Dendritic cell treated with granulocyte-macrophage colony-stimulating factor and Interleukin-4, amounts not matched to agents 40 ng/mL and 50 ng/mL, for 4 days (primary cell): Measurements from ENCODE around the gene DTWD2.
"Not testable (repeated sequence)": the region's sequence is repeated elsewhere in the genome, so short reads cannot be mapped to it uniquely, and the experiment has no call there.

Source experiments
- H3K27ac Mint-ChIP-seq: one replicate; pipeline ENCODE4 v1.8.0; 2022; ENCODE audit warnings: mild to moderate bottlenecking, mixed read lengths
- H3K27me3 Mint-ChIP-seq: one replicate; pipeline ENCODE4 v1.8.0; 2022; ENCODE audit warnings: mild to moderate bottlenecking, mixed read lengths
- H3K36me3 Mint-ChIP-seq: one replicate; pipeline ENCODE4 v1.8.0; 2022; ENCODE audit warnings: low read depth, mixed read lengths
- H3K4me1 Mint-ChIP-seq: one replicate; pipeline ENCODE4 v1.8.0; 2022; ENCODE audit warnings: low read depth, mixed read lengths
- H3K4me3 Mint-ChIP-seq: one replicate; pipeline ENCODE4 v1.8.0; 2022; ENCODE audit warnings: mild to moderate bottlenecking, moderate library complexity, mixed read lengths
- H3K9me3 Mint-ChIP-seq: one replicate; pipeline ENCODE4 v1.8.0; 2022; ENCODE audit warnings: mixed read lengths
- intact Hi-C: fragments of 100-400 bp; cut with micrococcal nuclease; formaldehyde crosslinking; loops from one replicate; pipeline ENCODE4 v1.15.0; 2022

The DTWD2 gene

DNA sequence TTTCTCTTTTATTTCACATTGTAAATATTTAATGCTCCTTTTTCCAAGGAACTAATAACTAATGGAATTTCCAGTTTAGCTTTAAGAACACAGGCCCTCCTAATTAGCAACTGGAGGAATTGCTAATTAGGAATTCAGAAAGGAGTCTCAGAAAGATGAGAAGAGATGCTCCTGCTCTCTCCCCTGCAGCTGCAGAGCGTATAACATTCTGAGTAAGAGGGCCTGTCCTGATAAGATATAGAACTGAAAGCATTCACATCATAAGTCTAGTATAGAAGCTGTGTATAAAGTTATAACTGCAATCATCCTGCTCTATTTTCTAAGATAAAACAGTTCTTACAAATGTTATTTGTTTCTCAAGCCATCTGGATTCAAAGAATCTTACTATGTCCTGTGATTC lies 83.2 kb downstream of the DTWD2 start:
- Mint-ChIP-seq H3K4me1 (no peaks in the 10 kb centered on the region), H3K27me3 (no peaks in the 10 kb centered on the region), H3K9me3 (no peaks in the 10 kb centered on the region), H3K27ac (no peak overlapping the region), H3K4me3 (no peak overlapping the region), H3K36me3 (no peaks in the 10 kb centered on the region)
- intact Hi-C loops: no loop called here

DNA sequence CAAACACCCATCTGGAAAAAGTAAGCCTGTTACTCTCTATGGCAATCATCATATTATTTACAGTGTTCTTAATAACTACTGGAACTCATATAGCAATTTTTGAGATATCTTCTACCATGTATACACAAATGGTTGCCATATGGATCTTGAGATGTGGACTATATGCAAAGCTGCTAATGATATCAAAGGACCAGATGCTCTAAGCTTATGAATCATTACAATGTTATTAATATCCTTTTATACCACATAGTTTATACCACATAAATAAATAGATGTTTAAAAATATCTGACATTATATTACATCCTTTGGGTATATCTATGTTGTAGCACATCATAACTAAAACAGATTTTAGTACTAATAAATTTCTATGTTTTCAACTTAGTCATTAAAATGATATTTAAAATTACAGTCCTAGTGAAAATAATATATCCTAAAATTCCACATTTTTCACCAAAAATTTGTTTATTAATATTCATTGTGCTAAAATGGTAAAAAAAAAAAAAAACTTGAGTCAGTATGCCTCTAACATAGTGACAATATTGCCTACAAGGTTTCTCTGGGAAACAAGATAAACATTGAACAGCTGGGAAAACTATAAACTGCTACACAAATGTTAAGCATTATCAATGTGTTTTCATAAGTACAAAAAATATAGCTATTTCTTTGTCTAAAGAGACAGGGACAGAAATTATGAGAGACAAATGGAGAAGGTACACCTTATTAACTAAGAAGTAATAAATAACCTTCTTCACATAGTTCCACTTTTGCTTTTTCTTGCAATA lies 85.5 kb downstream of the DTWD2 start:
- Mint-ChIP-seq H3K27me3 (no peaks in the 10 kb centered on the region), H3K4me3 (no peak overlapping the region), H3K27ac (no peak overlapping the region), H3K9me3 (no peaks in the 10 kb centered on the region), H3K4me1 (no peaks in the 10 kb centered on the region), H3K36me3 (no peaks in the 10 kb centered on the region)
- intact Hi-C loops: no loop called here

DNA sequence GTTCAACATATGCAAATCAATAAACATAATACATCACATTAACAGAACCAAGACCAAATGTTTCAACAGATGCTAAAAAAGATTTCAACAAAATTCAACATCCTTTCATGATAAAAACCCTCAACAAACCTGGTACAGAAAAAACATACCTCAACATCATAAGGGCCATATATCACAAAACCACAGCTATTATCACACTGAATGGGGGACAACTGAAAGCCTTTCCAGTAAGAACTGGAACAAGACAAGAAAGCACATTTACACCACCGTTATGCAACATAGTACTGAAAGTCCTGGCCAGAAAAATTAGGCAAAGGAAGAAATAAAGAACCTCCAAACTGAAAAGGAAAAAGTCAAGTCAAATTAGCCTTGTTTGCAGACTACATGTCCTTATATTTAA lies 93.6 kb downstream of the DTWD2 start:
- intact Hi-C loops: no loop called here

DNA sequence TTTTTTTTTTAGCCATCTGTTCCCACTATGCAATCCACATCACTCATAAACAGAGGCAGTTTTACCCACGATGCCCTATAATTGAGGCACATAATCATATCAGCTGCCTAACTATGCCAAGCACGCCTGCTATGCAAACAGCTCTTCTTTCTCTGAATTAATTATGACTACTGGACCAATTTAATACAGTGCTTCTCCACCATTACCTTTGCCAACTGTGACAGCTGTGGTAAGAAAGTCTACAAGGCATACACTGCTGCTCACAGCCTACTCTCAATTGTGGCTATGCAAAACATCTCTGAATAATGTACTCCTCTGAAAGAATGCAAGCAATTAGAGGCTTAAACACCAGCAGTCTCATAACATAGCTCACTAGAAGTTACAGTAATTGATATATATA lies 97.1 kb downstream of the DTWD2 start:
- H3K27me3 Mint-ChIP-seq: no peaks in the 10 kb centered on the region

More for the DNA sequence above, 93.6 kb downstream of the DTWD2 start:
- Mint-ChIP-seq H3K36me3 (no peaks in the 10 kb centered on the region), H3K9me3 (no peaks in the 10 kb centered on the region), H3K27me3 (no peaks in the 10 kb centered on the region), H3K4me1 (no peaks in the 10 kb centered on the region), H3K4me3 (no peak overlapping the region), H3K27ac (no peak overlapping the region)

GRCh38 chr5:118889165-118889564 lies 99.2 kb downstream of the DTWD2 start:
- intact Hi-C loops: no loop called here
- no peak overlapping the region for H3K27ac Mint-ChIP-seq
- no peaks in the 10 kb centered on the region for H3K27me3 Mint-ChIP-seq
- H3K4me3 Mint-ChIP-seq: no peak overlapping the region
- H3K36me3 Mint-ChIP-seq: no peaks in the 10 kb centered on the region
- no peaks in the 10 kb centered on the region for H3K4me1 Mint-ChIP-seq
- no peaks in the 10 kb centered on the region for H3K9me3 Mint-ChIP-seq

More for the DNA sequence above, 97.1 kb downstream of the DTWD2 start:
- no peaks in the 10 kb centered on the region for H3K4me1 Mint-ChIP-seq
- H3K4me3 Mint-ChIP-seq: no peak overlapping the region
- H3K9me3 Mint-ChIP-seq: no peaks in the 10 kb centered on the region
- no peaks in the 10 kb centered on the region for H3K36me3 Mint-ChIP-seq
- intact Hi-C loops: no loop called here
- no peak overlapping the region for H3K27ac Mint-ChIP-seq

DNA sequence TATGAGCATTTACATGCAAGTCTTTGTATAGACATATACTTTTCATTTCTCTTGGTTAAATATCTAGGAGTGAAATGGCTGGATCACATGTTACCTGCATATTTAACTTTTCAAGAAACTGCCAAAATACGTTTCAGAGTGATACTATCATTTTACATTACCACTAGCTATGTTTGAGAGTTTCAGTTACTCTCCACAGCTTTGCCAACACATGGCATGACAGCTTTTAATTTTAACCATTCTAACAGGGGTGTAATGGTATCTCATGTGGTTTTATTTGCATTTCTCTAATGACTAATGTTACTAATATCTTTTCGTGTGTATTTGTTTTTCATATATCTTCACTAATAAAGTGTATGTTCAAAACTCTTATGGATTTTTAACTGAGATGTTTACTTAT lies 99.8 kb downstream of the DTWD2 start:
- Mint-ChIP-seq H3K9me3 (no peaks in the 10 kb centered on the region), H3K4me1 (peaks cover 2% of the 10 kb centered on the region), H3K27ac (no peak overlapping the region), H3K36me3 (no peaks in the 10 kb centered on the region), H3K27me3 (no peaks in the 10 kb centered on the region), H3K4me3 (no peak overlapping the region)
- intact Hi-C loops: no loop called here

DNA sequence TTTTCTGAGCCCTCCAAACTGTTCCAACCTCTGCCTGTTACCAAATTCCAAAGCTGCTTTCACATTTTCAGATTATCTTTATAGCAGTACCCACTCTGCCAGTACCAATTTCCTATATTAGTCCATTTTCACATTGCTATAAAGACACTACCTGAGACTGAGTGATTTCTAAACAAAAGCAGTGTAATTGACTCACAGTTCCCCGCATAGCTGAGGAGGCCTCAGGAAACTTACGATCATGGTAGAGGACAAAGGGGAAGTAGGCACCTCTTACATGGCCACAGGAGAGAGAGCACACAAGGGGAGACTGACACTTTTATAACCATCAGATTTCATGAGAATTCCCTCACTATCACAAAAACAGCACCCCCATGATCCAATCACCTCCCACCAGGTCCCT lies 105.0 kb downstream of the DTWD2 start:
- H3K27ac Mint-ChIP-seq: no peak overlapping the region
- intact Hi-C loops: no loop called here
- peaks cover 9% of the 10 kb centered on the region for H3K4me1 Mint-ChIP-seq
- no peak overlapping the region for H3K4me3 Mint-ChIP-seq
- H3K36me3 Mint-ChIP-seq: no peaks in the 10 kb centered on the region
- H3K27me3 Mint-ChIP-seq: no peaks in the 10 kb centered on the region
- H3K9me3 Mint-ChIP-seq: no peaks in the 10 kb centered on the region

DNA sequence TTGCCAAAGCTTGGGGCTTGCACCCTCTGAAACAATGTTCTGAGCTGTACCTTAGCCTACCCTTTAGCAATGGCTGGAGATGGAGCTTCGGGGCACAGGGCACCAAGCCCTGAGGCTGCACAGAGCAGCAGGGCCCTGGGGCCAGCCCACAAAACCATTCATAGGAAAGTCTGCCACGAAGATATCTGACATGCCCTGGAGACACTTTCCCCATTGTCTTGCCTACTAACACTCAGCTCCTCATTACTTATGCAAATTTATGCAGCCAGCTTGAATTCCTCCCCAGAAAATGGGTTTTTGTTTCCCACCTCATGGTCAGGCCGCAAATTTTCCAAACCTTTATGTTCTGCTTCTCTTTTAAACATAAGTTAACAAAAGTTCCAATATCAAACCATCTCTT lies 105.7 kb downstream of the DTWD2 start:
- Mint-ChIP-seq H3K4me3 (no peak overlapping the region), H3K36me3 (no peaks in the 10 kb centered on the region), H3K9me3 (peaks cover 4% of the 10 kb centered on the region), H3K4me1 (peaks cover 9% of the 10 kb centered on the region), H3K27me3 (no peaks in the 10 kb centered on the region), H3K27ac (no peak overlapping the region)
- intact Hi-C loops: no loop called here

DNA sequence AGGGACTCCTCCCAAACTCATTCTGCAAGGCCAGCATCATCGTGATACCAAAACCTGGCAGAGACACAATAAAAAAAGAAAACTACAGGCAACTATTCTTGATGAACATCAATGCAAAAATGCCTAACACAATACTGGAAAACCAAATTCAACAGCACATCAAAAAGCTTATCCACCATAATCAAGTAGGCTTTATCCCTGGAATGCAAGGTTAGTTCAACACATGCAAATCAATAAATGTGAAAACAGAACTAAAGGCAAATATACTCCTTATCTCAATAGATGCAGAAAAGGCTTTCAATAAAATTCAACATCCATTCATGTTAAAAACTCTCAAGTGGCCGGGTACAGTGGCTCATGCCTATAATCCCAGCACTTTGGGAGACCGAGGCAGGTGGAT lies 111.5 kb downstream of the DTWD2 start:
- H3K4me3 Mint-ChIP-seq, intact Hi-C loops, H3K4me1 Mint-ChIP-seq, H3K27me3 Mint-ChIP-seq, H3K36me3 Mint-ChIP-seq, H3K27ac Mint-ChIP-seq: not testable (repeated sequence)
- H3K9me3 Mint-ChIP-seq: peaks cover 43% of the 10 kb centered on the region

- Mint-ChIP-seq H3K9me3 (peaks cover 43% of the 10 kb centered on the region), H3K4me3 (no peak overlapping the region), H3K36me3 (no peaks in the 10 kb centered on the region), H3K27me3 (no peaks in the 10 kb centered on the region), H3K27ac (no peak overlapping the region), H3K4me1 (no peaks in the 10 kb centered on the region)
- intact Hi-C loops: no loop called here
These were observed 113.2 kb downstream of the DTWD2 start for GRCh38 chr5:118875131-118875530.

DNA sequence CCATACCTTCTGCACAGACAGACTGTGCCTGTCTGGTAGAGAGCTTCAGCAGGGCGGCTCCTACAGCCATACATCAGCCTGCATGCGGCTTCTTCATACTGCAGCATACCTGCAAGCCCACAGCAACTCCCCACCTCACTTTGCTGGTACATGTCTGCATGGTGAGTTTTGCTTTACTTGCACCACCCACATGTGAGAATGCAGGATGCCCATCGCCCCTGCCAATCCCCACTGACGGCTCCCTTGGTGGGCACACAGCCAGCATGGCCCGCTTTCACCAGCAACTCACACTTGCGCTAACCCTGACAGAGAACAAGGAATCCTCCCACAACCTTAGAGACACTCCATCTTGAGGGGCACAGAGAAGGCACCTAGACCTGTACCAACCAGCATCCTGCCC lies 114.9 kb downstream of the DTWD2 start:
- no peaks in the 10 kb centered on the region for H3K27me3 Mint-ChIP-seq
- H3K4me3 Mint-ChIP-seq: no peak overlapping the region
- H3K9me3 Mint-ChIP-seq: peaks cover 55% of the 10 kb centered on the region
- H3K27ac Mint-ChIP-seq: no peak overlapping the region
- no peaks in the 10 kb centered on the region for H3K4me1 Mint-ChIP-seq
- intact Hi-C loops: no loop called here
- H3K36me3 Mint-ChIP-seq: no peaks in the 10 kb centered on the region

DNA sequence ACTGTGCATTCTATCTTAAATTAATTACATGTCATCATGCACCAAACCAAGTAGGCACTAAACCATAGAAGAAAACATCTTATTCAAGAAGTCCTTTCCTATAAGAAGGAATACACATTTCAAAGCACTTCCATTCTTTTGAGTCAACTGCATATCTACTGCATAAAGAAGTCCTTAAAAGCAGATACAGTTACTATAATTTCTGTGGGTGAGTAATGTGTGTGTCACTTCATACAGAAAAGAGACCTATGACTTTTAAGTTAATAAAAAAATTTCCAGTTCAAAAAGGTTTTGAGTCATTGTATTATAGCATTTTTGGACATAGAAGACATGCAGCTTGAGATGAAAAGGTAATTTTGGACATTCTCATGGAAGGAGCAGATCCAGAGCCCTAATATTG lies 125.0 kb downstream of the DTWD2 start:
- Mint-ChIP-seq H3K27me3 (no peaks in the 10 kb centered on the region), H3K4me3 (no peak overlapping the region), H3K4me1 (no peaks in the 10 kb centered on the region), H3K27ac (no peak overlapping the region), H3K36me3 (no peaks in the 10 kb centered on the region), H3K9me3 (no peaks in the 10 kb centered on the region)
- intact Hi-C loops: no loop called here

- H3K9me3 Mint-ChIP-seq: no peaks in the 10 kb centered on the region
- H3K27ac Mint-ChIP-seq: no peak overlapping the region
- no peak overlapping the region for H3K4me3 Mint-ChIP-seq
- intact Hi-C loops: no loop called here
- no peaks in the 10 kb centered on the region for H3K27me3 Mint-ChIP-seq
- H3K4me1 Mint-ChIP-seq: no peaks in the 10 kb centered on the region
- H3K36me3 Mint-ChIP-seq: no peaks in the 10 kb centered on the region
These were observed 125.8 kb downstream of the DTWD2 start for GRCh38 chr5:118862596-118862995.

GRCh38 chr5:118857700-118858099 lies 130.6 kb downstream of the DTWD2 start:
- no peaks in the 10 kb centered on the region for H3K4me1 Mint-ChIP-seq
- H3K36me3 Mint-ChIP-seq: no peaks in the 10 kb centered on the region
- intact Hi-C loops: no loop called here
- H3K9me3 Mint-ChIP-seq: peaks cover 12% of the 10 kb centered on the region
- H3K27me3 Mint-ChIP-seq: no peaks in the 10 kb centered on the region
- H3K27ac Mint-ChIP-seq: no peak overlapping the region
- H3K4me3 Mint-ChIP-seq: no peak overlapping the region

DNA sequence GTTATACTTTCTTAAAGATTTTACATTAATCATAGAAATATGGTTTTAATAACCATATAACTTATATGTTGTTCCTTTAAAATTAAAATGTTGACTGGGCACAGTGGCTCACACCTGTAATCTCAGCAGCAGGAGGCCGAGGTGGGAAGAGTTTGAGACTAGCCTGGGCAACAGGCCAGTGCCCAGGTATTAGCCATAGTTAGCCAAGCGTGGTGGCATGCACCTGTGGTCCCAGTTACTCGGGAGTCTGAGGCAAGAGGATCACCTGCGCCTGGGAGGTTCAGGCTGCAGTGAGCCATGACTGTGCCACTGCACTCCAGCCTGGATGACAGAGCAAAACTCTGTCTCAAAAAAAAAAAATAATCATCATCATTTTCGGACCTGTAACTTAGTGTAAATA lies 133.5 kb downstream of the DTWD2 start:
- H3K9me3 Mint-ChIP-seq: peaks cover 31% of the 10 kb centered on the region
- no peaks in the 10 kb centered on the region for H3K27me3 Mint-ChIP-seq
- no peaks in the 10 kb centered on the region for H3K4me1 Mint-ChIP-seq
- H3K4me3 Mint-ChIP-seq: no peak overlapping the region
- H3K36me3 Mint-ChIP-seq: peaks cover 6% of the 10 kb centered on the region
- intact Hi-C loops: no loop called here
- no peak overlapping the region for H3K27ac Mint-ChIP-seq
